ENCODE data around the gene OLFML2A.

DNA sequence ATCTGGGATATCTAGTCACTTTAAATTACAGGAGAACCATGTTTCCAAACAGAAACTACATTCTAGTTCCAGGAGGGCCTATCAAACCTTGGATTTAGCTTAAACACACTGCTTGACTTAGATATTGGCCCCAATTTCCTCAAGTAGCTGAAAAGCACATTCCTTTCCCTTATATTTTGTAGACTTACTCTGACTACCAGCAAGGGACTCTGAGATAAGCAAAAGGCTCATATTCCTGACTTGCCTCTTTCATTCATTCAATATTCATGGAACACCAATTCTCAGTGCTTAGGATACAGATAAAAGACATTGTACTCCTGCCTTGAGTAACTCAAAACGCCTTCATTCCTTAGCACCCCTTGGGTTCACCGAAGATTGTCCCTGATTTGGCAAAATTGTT lies 17.6 kb upstream of the OLFML2A start:
- TF ChIP-seq, protein P1, sequence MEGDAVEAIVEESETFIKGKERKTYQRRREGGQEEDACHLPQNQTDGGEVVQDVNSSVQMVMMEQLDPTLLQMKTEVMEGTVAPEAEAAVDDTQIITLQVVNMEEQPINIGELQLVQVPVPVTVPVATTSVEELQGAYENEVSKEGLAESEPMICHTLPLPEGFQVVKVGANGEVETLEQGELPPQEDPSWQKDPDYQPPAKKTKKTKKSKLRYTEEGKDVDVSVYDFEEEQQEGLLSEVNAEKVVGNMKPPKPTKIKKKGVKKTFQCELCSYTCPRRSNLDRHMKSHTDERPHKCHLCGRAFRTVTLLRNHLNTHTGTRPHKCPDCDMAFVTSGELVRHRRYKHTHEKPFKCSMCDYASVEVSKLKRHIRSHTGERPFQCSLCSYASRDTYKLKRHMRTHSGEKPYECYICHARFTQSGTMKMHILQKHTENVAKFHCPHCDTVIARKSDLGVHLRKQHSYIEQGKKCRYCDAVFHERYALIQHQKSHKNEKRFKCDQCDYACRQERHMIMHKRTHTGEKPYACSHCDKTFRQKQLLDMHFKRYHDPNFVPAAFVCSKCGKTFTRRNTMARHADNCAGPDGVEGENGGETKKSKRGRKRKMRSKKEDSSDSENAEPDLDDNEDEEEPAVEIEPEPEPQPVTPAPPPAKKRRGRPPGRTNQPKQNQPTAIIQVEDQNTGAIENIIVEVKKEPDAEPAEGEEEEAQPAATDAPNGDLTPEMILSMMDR (conservative IDR thresholded peaks at IDR 0.05; ENCODE audit: low read length): no peak
- no peak for TF ChIP-seq EZH2phosphoT487 (IDR thresholded peaks at IDR 0.05; ENCODE audit: borderline replicate concordance, low read depth, low read length)

All from OCI-LY7 (cell line).